ENCODE measurements around the gene COPS6.

Gene COPS6

GRCh38 chr7:100088621-100089457, at the start of gene COPS6:
COPS6 (plus strand) TSS chr7:100088969; CDS start chr7:100088991, 22 bp downstream.
- peak; percentile 93 for DNase-seq

GRCh38 chr7:100040575-100040974, 48.2 kb upstream of the COPS6 start:
- no peak for DNase-seq

GRCh38 chr7:100044718-100045117, 44.1 kb upstream of the COPS6 start:
- DNase-seq: no peak

- no peak for DNase-seq
Measured at GRCh38 chr7:100048680-100049079, 40.1 kb upstream of the COPS6 start.

- peak; percentile 95 for DNase-seq
Measured at GRCh38 chr7:100049441-100050291, 39.1 kb upstream of the COPS6 start, which contains the start of gene ZSCAN21. ZSCAN21 (plus strand) TSS chr7:100049774; CDS start chr7:100057007, 7,233 bp downstream.

GRCh38 chr7:100051611-100052010, 37.2 kb upstream of the COPS6 start:
- no peak for DNase-seq

GRCh38 chr7:100053215-100053614, 35.6 kb upstream of the COPS6 start:
- peak; percentile 62 for DNase-seq

- DNase-seq: no peak
Measured at GRCh38 chr7:100057006-100057405, 31.8 kb upstream of the COPS6 start.

GRCh38 chr7:100059251-100059739, 29.5 kb upstream of the COPS6 start:
- DNase-seq: no peak

- DNase-seq: no peak
Measured at GRCh38 chr7:100061518-100062193, 27.1 kb upstream of the COPS6 start.

GRCh38 chr7:100063376-100063775, 25.4 kb upstream of the COPS6 start:
- no peak for DNase-seq

GRCh38 chr7:100064162-100064561, 24.6 kb upstream of the COPS6 start:
- DNase-seq: no peak

- DNase-seq: no peak
Measured at GRCh38 chr7:100065452-100066186, 23.1 kb upstream of the COPS6 start.

- no peak for DNase-seq
Measured at GRCh38 chr7:100066953-100067352, 21.8 kb upstream of the COPS6 start.

GRCh38 chr7:100069991-100070390, 18.8 kb upstream of the COPS6 start:
- DNase-seq: no peak

GRCh38 chr7:100071018-100071723, 17.6 kb upstream of the COPS6 start:
- DNase-seq: no peak

- DNase-seq: no peak
Measured at GRCh38 chr7:100072462-100072861, 16.3 kb upstream of the COPS6 start.

GRCh38 chr7:100074841-100075240, 13.9 kb upstream of the COPS6 start:
- no peak for DNase-seq

GRCh38 chr7:100075418-100075817, 13.4 kb upstream of the COPS6 start:
- DNase-seq: no peak

- DNase-seq: no peak
Measured at GRCh38 chr7:100077205-100077604, 11.6 kb upstream of the COPS6 start.

GRCh38 chr7:100079024-100079560, 9.7 kb upstream of the COPS6 start:
- no peak for DNase-seq

All from eye (tissue), 1 donor.